Muscle of back (tissue), 13 donors: ENCODE results near the gene VAT1. TPM values are rescaled to one million over a fixed set of nuclear protein-coding genes. Genes with fewer than 3 reads are reported as not detected.
"Not testable (repeated sequence)": the region's sequence is repeated elsewhere in the genome, so short reads cannot be mapped to it uniquely, and the experiment has no call there.

Source experiments
- DNase-seq, 3 donors: peaks; one replicate each; pipeline versions ENCODE4 v3.0.0 to v3.0.0-alpha.2; 2013
- long read RNA-seq, 9 donors: transcript quantifications; one replicate each; lab custom pipeline, GENCODE V29; 2026
- polyA plus RNA-seq, 10 donors: library from polyadenylated mRNA; unstranded; fragments of 120-200 nt; gene quantifications; one replicate each; pipeline ENCODE4 v1.2.1, GENCODE V29; 2013; ENCODE audit not compliant: insufficient read length in 10 of 10

The VAT1 gene
- 10 to 100 TPM; 62.1 to 97.2 (median 77.5) TPM for polyA plus RNA-seq
- long read RNA-seq, donor 1, transcript VAT1-201 (6 exons, 2,734 nt) = major isoform, 16 of 39 reads
- long read RNA-seq, donor 1, partial matches to known transcripts = 23 of 39 reads
- long read RNA-seq, donor 1, other reads (novel, unspliced or antisense) = 0 of 39 reads
- long read RNA-seq, donor 2, transcript VAT1-201 (6 exons, 2,734 nt) = major isoform, 13 of 33 reads
- long read RNA-seq, donor 2, partial matches to known transcripts = 20 of 33 reads
- long read RNA-seq, donor 2, other reads (novel, unspliced or antisense) = 0 of 33 reads
- long read RNA-seq, donor 3 = 0 reads
- long read RNA-seq, donor 4, transcript VAT1-201 (6 exons, 2,734 nt) = major isoform, 17 of 17 reads
- long read RNA-seq, donor 4, partial matches to known transcripts = 0 of 17 reads
- long read RNA-seq, donor 4, other reads (novel, unspliced or antisense) = 0 of 17 reads
- long read RNA-seq, donor 5, transcript VAT1-201 (6 exons, 2,734 nt) = major isoform, 15 of 25 reads
- long read RNA-seq, donor 5, partial matches to known transcripts = 5 of 25 reads
- long read RNA-seq, donor 5, other reads (novel, unspliced or antisense) = 5 of 25 reads
- long read RNA-seq, donor 6, transcript VAT1-201 (6 exons, 2,734 nt) = major isoform, 13 of 20 reads
- long read RNA-seq, donor 6, partial matches to known transcripts = 0 of 20 reads
- long read RNA-seq, donor 6, other reads (novel, unspliced or antisense) = 7 of 20 reads
- long read RNA-seq, donor 7, transcript VAT1-201 (6 exons, 2,734 nt) = major isoform, 14 of 14 reads
- long read RNA-seq, donor 7, partial matches to known transcripts = 0 of 14 reads
- long read RNA-seq, donor 7, other reads (novel, unspliced or antisense) = 0 of 14 reads
- long read RNA-seq, donor 8, transcript VAT1-201 (6 exons, 2,734 nt) = major isoform, 10 of 10 reads
- long read RNA-seq, donor 8, partial matches to known transcripts = 0 of 10 reads
- long read RNA-seq, donor 8, other reads (novel, unspliced or antisense) = 0 of 10 reads
- long read RNA-seq, donor 9, partial matches to known transcripts = 0 of 4 reads
- long read RNA-seq, donor 9, other reads (novel, unspliced or antisense) = 0 of 4 reads

GRCh38 chr17:43021741-43022512 lies at the start of gene VAT1:
VAT1 (minus strand) TSS chr17:43022385; CDS start chr17:43022322, 63 bp downstream.
- peak; percentile 75 to 96 (median 91) for DNase-seq

GRCh38 chr17:43070872-43071271 lies 48.7 kb upstream of the VAT1 start:
- no peak for DNase-seq

GRCh38 chr17:43070257-43070656 lies 48.1 kb upstream of the VAT1 start:
- DNase-seq = no peak

- no peak for DNase-seq
Measured at GRCh38 chr17:43069368-43069898, 47.2 kb upstream of the VAT1 start.

- no peak for DNase-seq
Measured at GRCh38 chr17:43068570-43069367, 46.6 kb upstream of the VAT1 start.

- DNase-seq = no peak
Measured at GRCh38 chr17:43062984-43063638, 40.9 kb upstream of the VAT1 start.

GRCh38 chr17:43056051-43056450 lies 33.9 kb upstream of the VAT1 start:
- DNase-seq = no peak

- not testable (repeated sequence) for DNase-seq
Measured at GRCh38 chr17:43053008-43053407, 30.8 kb upstream of the VAT1 start.

GRCh38 chr17:43051969-43052368 lies 29.8 kb upstream of the VAT1 start:
- no peak for DNase-seq

GRCh38 chr17:43044024-43044423 lies 21.8 kb upstream of the VAT1 start:
- no peak for DNase-seq

- no peak for DNase-seq
Measured at GRCh38 chr17:43043307-43043706, 21.1 kb upstream of the VAT1 start.

GRCh38 chr17:43042025-43042628 lies 19.9 kb upstream of the VAT1 start:
- DNase-seq = no peak

GRCh38 chr17:43040655-43041054 lies 18.5 kb upstream of the VAT1 start:
- no peak for DNase-seq

GRCh38 chr17:43039646-43040045 lies 17.5 kb upstream of the VAT1 start:
- no peak for DNase-seq

- no peak for DNase-seq
Measured at GRCh38 chr17:43034894-43035293, 12.7 kb upstream of the VAT1 start.

GRCh38 chr17:43033948-43034881 lies 12.0 kb upstream of the VAT1 start:
- no peak for DNase-seq

- no peak for DNase-seq
Measured at GRCh38 chr17:43031666-43032065, 9.5 kb upstream of the VAT1 start.

GRCh38 chr17:43030137-43030767 lies 8.1 kb upstream of the VAT1 start:
- DNase-seq = no peak
